ENCODE results near the gene NELFA. TPM values are rescaled to one million over a fixed set of nuclear protein-coding genes. Genes with fewer than 3 reads are reported as not detected.

NELFA gene
- total RNA-seq, 1 donor from 2014 or later: 39.6 TPM

- H3K27ac Mint-ChIP-seq (ENCODE audit: unreplicated experiment): no peak overlapping the region
- H3K36me3 Mint-ChIP-seq (ENCODE audit: unreplicated experiment): no peaks in the 10 kb centered on the region
- peaks cover 5% of the 10 kb centered on the region for H3K9me3 Mint-ChIP-seq (ENCODE audit: unreplicated experiment)
- H3K27me3 Mint-ChIP-seq (ENCODE audit: unreplicated experiment): peaks cover 3% of the 10 kb centered on the region
- TF ChIP-seq CTCF (IDR thresholded peaks at IDR 0.05; ENCODE audit: partially characterized antibody, unreplicated experiment): no peak
- DNase-seq: no peak
- no peak overlapping the region for H3K4me3 Mint-ChIP-seq (ENCODE audit: unreplicated experiment)
- H3K4me1 Mint-ChIP-seq (ENCODE audit: low read depth, unreplicated experiment): no peaks in the 10 kb centered on the region
Measured at GRCh38 chr4:1980561-1981041, 28.2 kb downstream of the NELFA start.

- no peak for TF ChIP-seq CTCF (IDR thresholded peaks at IDR 0.05; ENCODE audit: partially characterized antibody, unreplicated experiment)
- Mint-ChIP-seq H3K4me1 (ENCODE audit: low read depth, unreplicated experiment) (no peaks in the 10 kb centered on the region), H3K36me3 (ENCODE audit: unreplicated experiment) (no peaks in the 10 kb centered on the region), H3K9me3 (ENCODE audit: unreplicated experiment) (peaks cover 6% of the 10 kb centered on the region), H3K27me3 (ENCODE audit: unreplicated experiment) (peaks cover 3% of the 10 kb centered on the region), H3K4me3 (ENCODE audit: unreplicated experiment) (peak overlapping the region; percentile 23), H3K27ac (ENCODE audit: unreplicated experiment) (peak overlapping the region; percentile 45)
- no peak for DNase-seq
Measured at GRCh38 chr4:1979477-1980196, 29.1 kb downstream of the NELFA start.

DNA sequence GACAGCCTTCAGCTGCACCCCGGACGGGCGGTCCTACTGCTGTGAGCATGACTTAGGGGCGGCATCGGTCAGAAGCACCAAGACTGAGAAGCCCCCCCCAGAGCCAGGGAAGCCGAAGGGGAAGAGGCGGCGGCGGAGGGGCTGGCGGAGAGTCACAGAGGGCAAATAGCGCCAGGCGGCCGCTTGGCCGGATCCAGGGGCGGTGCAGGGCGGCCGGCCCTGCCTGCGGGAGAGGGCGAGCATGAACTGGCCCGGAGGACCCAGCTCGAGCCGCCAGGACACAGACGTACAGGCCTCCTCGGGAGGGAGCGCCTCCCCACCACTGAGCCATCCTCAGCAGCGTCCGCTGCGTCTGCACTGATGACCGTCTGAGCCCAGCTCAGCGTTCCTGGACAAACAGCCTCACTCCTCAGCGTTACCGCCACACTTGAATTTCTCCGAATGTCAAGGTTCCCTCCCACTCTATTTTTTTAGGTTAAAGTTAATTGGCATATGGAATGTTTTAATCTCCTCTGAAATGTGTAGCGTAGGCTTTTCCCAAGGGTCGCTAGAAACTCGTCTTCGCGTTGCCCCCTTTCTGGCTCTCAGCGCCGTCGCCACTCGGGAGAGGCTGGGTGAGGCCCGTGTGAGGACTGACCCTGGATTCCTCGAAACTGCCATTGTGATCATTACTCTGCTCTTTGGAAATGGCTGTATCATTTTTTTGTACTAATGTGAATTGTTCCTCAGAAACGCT, 29.9 kb downstream of the NELFA start:
- no peak overlapping the region for H3K4me3 Mint-ChIP-seq (ENCODE audit: unreplicated experiment)
- H3K27me3 Mint-ChIP-seq (ENCODE audit: unreplicated experiment): peaks cover 3% of the 10 kb centered on the region
- no peaks in the 10 kb centered on the region for H3K36me3 Mint-ChIP-seq (ENCODE audit: unreplicated experiment)
- DNase-seq: no peak
- H3K27ac Mint-ChIP-seq (ENCODE audit: unreplicated experiment): no peak overlapping the region
- no peaks in the 10 kb centered on the region for H3K4me1 Mint-ChIP-seq (ENCODE audit: low read depth, unreplicated experiment)
- no peak for TF ChIP-seq CTCF (IDR thresholded peaks at IDR 0.05; ENCODE audit: partially characterized antibody, unreplicated experiment)
- H3K9me3 Mint-ChIP-seq (ENCODE audit: unreplicated experiment): peaks cover 6% of the 10 kb centered on the region

GRCh38 chr4:1978226-1978625, 30.5 kb downstream of the NELFA start:
- Mint-ChIP-seq H3K4me1 (ENCODE audit: low read depth, unreplicated experiment) (no peaks in the 10 kb centered on the region), H3K9me3 (ENCODE audit: unreplicated experiment) (peaks cover 6% of the 10 kb centered on the region), H3K27ac (ENCODE audit: unreplicated experiment) (no peak overlapping the region), H3K36me3 (ENCODE audit: unreplicated experiment) (no peaks in the 10 kb centered on the region), H3K4me3 (ENCODE audit: unreplicated experiment) (no peak overlapping the region), H3K27me3 (ENCODE audit: unreplicated experiment) (peaks cover 3% of the 10 kb centered on the region)
- DNase-seq: no peak
- no peak for TF ChIP-seq CTCF (IDR thresholded peaks at IDR 0.05; ENCODE audit: partially characterized antibody, unreplicated experiment)

Measured in glutamatergic neuron (in vitro differentiated cells).